Posterior vena cava (tissue), 2 donors: ENCODE measurements around the gene ZNF394. TPM values are rescaled to one million over a fixed set of nuclear protein-coding genes. Genes with fewer than 3 reads are reported as not detected.
"Not testable (repeated sequence)": the region's sequence is repeated elsewhere in the genome, so short reads cannot be mapped to it uniquely, and the experiment has no call there.

Experiments
- DNase-seq: peaks from one replicate; pipeline ENCODE4 v3.0.0-alpha.2; 2020; ENCODE audit warnings: low spot score
- intact Hi-C, 2 donors: fragments of 100-400 bp; cut with DNase I; formaldehyde crosslinking; loops; one replicate each; pipeline versions ENCODE4 v1.14.1 to v1.14.2; 2022 to 2023
- long read RNA-seq, 2 donors: library from polyadenylated mRNA; unstranded; transcript quantifications; one replicate each; pipeline ENCODE4 v2.0.0, GENCODE V29; 2020 to 2021
- total RNA-seq, 2 donors: library from RNA; stranded (reverse); fragmentation: NEBNext Ultra II Directional; extraction: Animal tissue kit (Norgen Biotek cat#: 25700); gene quantifications; one replicate each; pipeline ENCODE4 v1.2.1, GENCODE V29; 2021
- donor health status: DM: yes; HTN: yes; CAD: no.
- donor health status: DM: yes; HTN: yes; CAD: no.

Gene ZNF394
- 10 to 100 TPM; 17.5 to 20.0 TPM for total RNA-seq
- long read RNA-seq, donor 1, partial matches to known transcripts = 0 of 4 reads
- long read RNA-seq, donor 1, other reads (novel, unspliced or antisense) = 1 of 4 reads
- long read RNA-seq, donor 2, transcript ZNF394-203 (2 exons, 2,017 nt) = minor isoform, 7 of 71 reads
- long read RNA-seq, donor 2, transcript ZNF394-201 (3 exons, 2,179 nt) = major isoform, 56 of 71 reads
- long read RNA-seq, donor 2, partial matches to known transcripts = 0 of 71 reads
- long read RNA-seq, donor 2, other reads (novel, unspliced or antisense) = 4 of 71 reads

GRCh38 chr7:99499721-99500636 lies at the start of gene ZNF394:
Gene ZNF394, minus strand, starts transcription at chr7:99500281. Its CDS starts 188 bp downstream, at chr7:99500093.
- intact Hi-C loops = no loop called here
- peak; percentile 97 for DNase-seq

- DNase-seq, intact Hi-C loops: not testable (repeated sequence)
Measured at GRCh38 chr7:99549545-99549944, 49.5 kb upstream of the ZNF394 start.

GRCh38 chr7:99545308-99545707 lies 45.2 kb upstream of the ZNF394 start:
- intact Hi-C loops, DNase-seq: not testable (repeated sequence)

DNA sequence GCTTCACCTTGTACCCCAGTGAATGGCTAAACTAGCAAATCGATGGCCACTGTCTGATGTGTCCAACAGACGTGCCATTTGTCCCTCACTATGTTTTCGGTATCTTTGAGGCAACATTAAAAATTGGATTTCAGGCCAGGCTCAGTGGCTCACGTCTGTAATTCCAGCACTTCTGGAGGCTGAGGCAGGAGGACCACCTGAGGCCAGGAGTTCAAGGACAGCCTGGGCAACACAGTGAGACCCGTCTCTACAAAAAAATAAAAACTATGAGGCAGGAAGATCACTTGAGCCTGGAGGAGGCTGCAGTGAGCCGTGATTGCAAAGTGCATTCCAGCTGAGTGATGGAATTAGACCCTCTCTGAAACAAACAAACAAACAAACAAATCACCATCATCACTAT lies 43.8 kb upstream of the ZNF394 start:
- intact Hi-C loops = no loop called here
- DNase-seq = no peak

DNA sequence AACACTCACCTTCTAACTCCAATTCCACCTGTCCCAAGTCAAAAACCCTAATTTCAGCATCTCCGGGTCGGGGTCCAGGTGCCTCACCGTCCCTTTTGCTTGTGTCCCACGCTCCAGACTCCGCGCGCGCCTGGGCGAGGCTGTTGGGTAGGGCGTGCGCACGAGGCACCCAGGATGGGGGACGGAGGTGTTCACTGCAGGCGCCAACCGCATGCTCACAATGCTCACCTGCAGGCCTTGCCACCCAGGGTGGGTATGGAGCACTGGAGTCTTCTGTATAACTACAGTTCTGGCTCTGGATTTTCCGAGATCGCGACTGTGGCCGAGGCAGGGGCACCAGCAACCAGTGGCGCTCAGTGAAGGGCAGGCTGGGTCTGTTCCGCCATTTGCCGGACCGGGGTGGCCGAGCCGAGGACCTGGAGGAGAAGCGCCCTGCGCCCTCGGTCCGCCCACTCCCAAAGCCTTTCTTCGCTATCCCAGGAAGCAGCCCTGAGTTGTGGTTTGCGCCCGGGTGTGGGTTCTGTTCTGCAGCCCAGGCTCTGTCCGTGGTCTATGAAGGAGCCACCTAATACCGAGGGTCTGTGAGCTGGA lies 43.1 kb upstream of the ZNF394 start:
- intact Hi-C loops = no loop called here
- DNase-seq = no peak

GRCh38 chr7:99541212-99541611 lies 41.1 kb upstream of the ZNF394 start:
- intact Hi-C loops = no loop called here
- no peak for DNase-seq

- DNase-seq = no peak
- intact Hi-C loops = no loop called here
Measured at GRCh38 chr7:99540542-99540941, 40.5 kb upstream of the ZNF394 start.

DNA sequence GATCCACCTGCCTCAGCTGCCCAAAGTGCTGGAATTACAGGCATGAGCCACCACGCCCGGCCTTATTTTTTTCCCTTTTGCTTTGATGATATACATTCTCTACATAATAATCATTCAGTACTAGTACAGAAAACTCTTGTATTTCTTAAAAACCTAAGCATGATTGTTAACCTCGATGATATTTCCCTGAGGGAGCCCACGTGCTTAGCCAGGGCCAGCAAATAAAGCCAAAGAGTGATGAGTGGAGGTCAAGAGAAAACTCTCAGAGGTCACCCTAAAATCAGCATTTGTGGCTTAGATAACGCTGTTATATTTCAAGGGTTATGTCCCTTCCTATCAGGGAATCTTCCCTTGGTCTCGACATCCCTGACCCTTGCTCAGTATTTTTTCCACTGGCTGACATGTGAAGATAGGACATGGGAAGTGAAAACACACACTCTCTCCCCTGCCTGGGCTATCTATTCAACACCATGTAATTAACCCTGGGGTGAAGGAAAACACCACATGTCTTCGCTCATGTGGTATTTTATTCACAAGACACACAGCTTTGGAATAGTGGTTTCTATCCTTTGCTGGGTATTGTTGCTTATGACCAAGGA lies 39.2 kb upstream of the ZNF394 start:
- DNase-seq = no peak
- intact Hi-C loops = loop anchor here in 1 of 2 donors (1.0 kb wide), 1 partner anchor 23 kb away; no protein-coding TSS in a partner anchor

GRCh38 chr7:99535667-99536066 lies 35.6 kb upstream of the ZNF394 start:
- no peak for DNase-seq
- intact Hi-C loops = no loop called here

DNA sequence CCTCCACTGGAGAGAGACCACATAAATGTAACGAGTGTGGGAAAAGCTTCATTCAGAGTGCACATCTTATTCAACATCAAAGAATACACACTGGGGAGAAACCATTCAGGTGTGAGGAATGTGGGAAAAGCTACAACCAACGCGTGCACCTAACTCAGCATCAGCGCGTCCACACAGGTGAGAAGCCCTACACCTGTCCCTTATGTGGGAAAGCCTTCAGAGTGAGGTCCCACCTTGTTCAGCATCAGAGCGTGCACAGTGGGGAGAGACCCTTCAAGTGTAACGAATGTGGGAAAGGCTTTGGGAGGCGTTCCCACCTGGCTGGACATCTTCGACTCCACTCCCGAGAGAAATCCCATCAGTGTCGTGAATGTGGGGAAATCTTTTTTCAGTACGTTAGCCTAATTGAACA lies 31.3 kb upstream of the ZNF394 start:
- intact Hi-C loops = no loop called here
- no peak for DNase-seq

- intact Hi-C loops = no loop called here
- DNase-seq = no peak
Measured at GRCh38 chr7:99525713-99526440, 25.8 kb upstream of the ZNF394 start.

DNA sequence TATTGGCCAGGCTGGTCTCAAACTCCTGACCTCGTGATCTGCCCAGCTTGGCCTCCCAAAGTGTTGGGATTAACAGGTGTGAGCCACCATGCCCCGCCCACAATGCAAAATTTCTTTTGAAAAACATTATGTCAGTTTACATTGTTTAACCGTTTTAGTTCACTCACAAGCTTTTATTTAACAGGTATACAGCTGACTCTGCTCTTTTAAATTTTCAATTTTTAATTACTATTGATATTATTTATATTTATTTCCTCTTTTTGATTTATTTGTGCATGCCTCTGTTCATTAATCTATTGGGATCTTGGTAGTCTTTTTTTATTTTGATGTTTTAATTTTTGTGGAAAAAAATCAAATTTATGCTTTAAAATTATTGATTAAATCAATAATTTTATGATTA lies 21.3 kb upstream of the ZNF394 start:
- intact Hi-C loops = no loop called here
- DNase-seq = no peak

DNA sequence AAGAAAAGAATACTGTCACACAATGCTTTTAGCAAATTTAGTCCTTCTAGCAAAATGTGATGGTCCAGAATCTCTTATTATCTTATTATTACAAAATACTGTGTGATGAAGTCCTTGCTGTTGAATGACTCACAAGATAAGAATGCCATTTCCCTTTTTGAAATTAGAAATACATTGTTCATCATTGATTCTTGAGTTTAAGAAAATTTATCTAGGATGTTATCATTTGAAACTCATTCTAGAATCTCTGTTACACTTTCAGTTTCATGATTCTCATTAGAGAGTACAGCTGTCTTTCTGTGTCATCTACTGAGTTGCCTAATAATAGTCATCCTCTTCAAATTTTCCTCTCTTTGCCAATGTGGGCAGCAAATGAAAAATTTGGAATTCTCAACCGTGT lies 14.0 kb upstream of the ZNF394 start:
- DNase-seq = no peak
- intact Hi-C loops = no loop called here

- intact Hi-C loops = loop anchor here in 1 of 2 donors (1.0 to 2.0 kb wide), 2 partner anchors 22 to 58 kb away; no protein-coding TSS in a partner anchor
- no peak for DNase-seq
Measured at GRCh38 chr7:99505324-99505662, 5.2 kb upstream of the ZNF394 start.

DNA sequence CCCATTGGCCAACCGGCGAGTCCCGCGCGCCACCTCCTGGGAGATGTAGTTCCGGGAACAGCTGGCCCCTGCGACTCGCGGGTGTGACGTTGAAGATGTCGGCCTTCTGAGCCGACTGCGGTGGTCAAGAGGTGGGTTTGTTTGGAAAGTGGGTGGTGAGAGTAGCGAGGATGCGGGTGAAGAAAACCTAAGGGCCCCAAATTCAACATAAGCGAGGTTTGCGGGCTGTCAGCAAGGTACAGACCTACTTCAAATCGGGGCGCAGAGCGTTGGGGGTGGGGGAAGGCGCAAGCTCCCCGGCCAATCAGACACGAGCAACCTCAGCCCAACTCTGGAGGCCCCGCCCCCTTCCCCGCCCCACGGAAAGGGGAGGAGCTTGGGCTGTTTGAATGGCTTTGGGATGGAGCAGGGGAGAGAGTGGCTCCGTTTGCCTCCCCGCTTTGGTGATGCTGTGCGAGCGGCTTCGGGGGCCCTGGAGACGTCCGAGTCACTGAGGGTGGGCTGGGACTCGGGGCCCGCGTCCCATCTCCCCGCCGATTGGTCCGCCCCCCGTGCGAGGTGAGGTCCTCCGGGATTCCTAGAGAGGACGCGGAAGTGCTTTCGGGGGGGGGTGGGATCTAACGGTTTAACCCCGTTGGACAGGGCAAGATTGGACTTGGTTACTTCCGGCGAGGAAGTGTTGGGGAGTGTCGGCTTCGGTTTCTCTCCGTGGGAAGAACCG lies 4.7 kb upstream of the ZNF394 start, which contains the start of gene ZKSCAN5:
TSS of gene ZKSCAN5 (plus strand) at position 60 of the 721 bp plus-strand sequence. CDS start 1,383 bp downstream, outside the sequence.
- intact Hi-C loops = loop anchor here in 1 of 2 donors (1.0 to 2.0 kb wide), 2 partner anchors 21 to 58 kb away; no protein-coding TSS in a partner anchor
- DNase-seq = peak; percentile 100

DNA sequence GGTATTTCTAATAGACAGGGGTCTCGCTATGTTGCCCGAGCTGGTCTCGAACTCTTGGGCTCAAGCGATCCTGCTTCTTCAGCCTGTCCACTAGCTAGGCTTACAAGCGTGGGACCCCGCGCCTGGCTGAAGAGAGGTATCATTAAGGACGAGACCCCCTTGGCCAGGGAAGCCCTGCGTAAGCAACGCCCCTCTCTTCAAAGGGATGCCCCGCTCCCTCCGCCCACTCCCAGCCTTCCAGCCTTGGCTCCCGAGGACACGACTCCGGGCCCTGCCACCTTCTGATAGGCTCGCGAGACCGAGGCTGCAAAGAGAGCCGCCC lies 4.2 kb upstream of the ZNF394 start:
- intact Hi-C loops = loop anchor here in 1 of 2 donors (2.0 kb wide), 1 partner anchor 57 kb away; no protein-coding TSS in a partner anchor
- no peak for DNase-seq

DNA sequence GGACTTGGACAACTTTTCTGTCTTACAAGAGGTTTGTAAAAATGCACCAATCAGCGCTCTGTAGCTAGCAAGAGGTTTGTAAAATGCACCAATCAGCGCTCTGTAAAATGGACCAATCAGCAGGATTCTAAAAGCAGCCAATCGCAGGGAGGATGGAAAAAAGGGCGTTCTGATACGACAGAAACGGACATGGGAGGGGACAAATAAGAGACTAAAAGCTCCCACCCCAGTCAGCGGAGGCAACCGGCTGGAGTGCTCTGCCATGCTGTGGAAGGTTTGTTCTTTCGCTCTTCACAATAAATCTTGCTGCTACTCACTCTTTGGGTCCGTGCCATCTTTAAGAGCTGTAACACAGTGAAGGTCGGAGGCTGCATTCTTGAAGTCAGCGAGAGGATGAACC lies 1.2 kb upstream of the ZNF394 start:
- DNase-seq, intact Hi-C loops: not testable (repeated sequence)

GRCh38 chr7:99500637-99501009 lies 542 bp upstream of the ZNF394 start:
- intact Hi-C loops = no loop called here
- DNase-seq = no peak
